GM23338 (cell line): ENCODE results near the gene CKS1B. TPM values are rescaled to one million over a fixed set of nuclear protein-coding genes. Genes with fewer than 3 reads are reported as not detected.

Experiments
- ATAC-seq: fragments of 200-7000 bp; cut with Tn5 transposase; 3 replicates; pipeline ENCODE4 v1.9.1; 2020
- DNase-seq: peaks from one replicate; pipeline ENCODE4 v3.0.0-alpha.2; 2015; ENCODE audit warnings: low spot score
- H2AFZ ChIP-seq: fragments of 200-600 bp; sonication (generic); 2 replicates; pipeline ENCODE4 v1.8.0; 2016; ENCODE audit warnings: antibody characterized with exemption, mild to moderate bottlenecking, moderate library complexity
- H3F3A ChIP-seq: fragments of 200-600 bp; sonication (generic); replicated peaks from 2 replicates; pipeline ENCODE4 v1.8.0; 2017; ENCODE audit warnings: antibody characterized with exemption, mixed run types, low read depth
- H3K27ac ChIP-seq: fragments of 200-600 bp; sonication (generic); 2 replicates; pipeline ENCODE4 v1.6.1; 2016; ENCODE audit warnings: low read depth
- H3K27me3 ChIP-seq: fragments of 200-600 bp; sonication (generic); 2 replicates; pipeline ENCODE4 v1.8.0; 2016; ENCODE audit warnings: mild to moderate bottlenecking, mixed run types, moderate library complexity; ENCODE audit not compliant: insufficient read depth
- H3K36me3 ChIP-seq: fragments of 200-600 bp; sonication (generic); 2 replicates; pipeline ENCODE4 v1.8.0; 2016; ENCODE audit warnings: mild to moderate bottlenecking; ENCODE audit not compliant: insufficient read depth
- H3K4me1 ChIP-seq: fragments of 200-600 bp; sonication (generic); 2 replicates; pipeline ENCODE4 v1.8.0; 2016; ENCODE audit warnings: mild to moderate bottlenecking, moderate library complexity; ENCODE audit not compliant: insufficient read depth
- H3K4me2 ChIP-seq: fragments of 200-600 bp; sonication (generic); 2 replicates; pipeline ENCODE4 v1.7.1; 2017; ENCODE audit warnings: mixed run types
- H3K4me3 ChIP-seq: fragments of 200-600 bp; sonication (generic); 2 replicates; pipeline ENCODE4 v1.6.1; 2016; ENCODE audit warnings: mixed run types
- H3K79me2 ChIP-seq: fragments of 200-600 bp; sonication (generic); replicated peaks from 2 replicates; pipeline ENCODE4 v1.8.0; 2017; ENCODE audit warnings: mild to moderate bottlenecking; ENCODE audit not compliant: insufficient read depth
- H3K9me2 ChIP-seq: fragments of 200-600 bp; sonication (generic); 2 replicates; pipeline ENCODE4 v1.8.0; 2017; ENCODE audit not compliant: insufficient read depth
- H4K20me1 ChIP-seq: fragments of 200-600 bp; sonication (generic); replicated peaks from 2 replicates; pipeline ENCODE4 v1.8.0; 2017; ENCODE audit warnings: mild to moderate bottlenecking; ENCODE audit not compliant: insufficient read depth
- H3K27ac Mint-ChIP-seq: 2 replicates; pipeline ENCODE4 v1.8.0; 2020; ENCODE audit warnings: inconsistent platforms, mild to moderate bottlenecking, moderate library complexity, mixed read lengths
- H3K27me3 Mint-ChIP-seq: 3 replicates; pipeline ENCODE4 v1.8.0; 2022; ENCODE audit warnings: low read depth, mild to moderate bottlenecking, moderate library complexity, mixed read lengths, inconsistent platforms; ENCODE audit not compliant: insufficient read depth, poor library complexity
- H3K36me3 Mint-ChIP-seq: 3 replicates; pipeline ENCODE4 v1.8.0; 2021; ENCODE audit warnings: low read depth, mild to moderate bottlenecking, inconsistent platforms, moderate library complexity, mixed read lengths
- H3K4me1 Mint-ChIP-seq: 3 replicates; pipeline ENCODE4 v1.8.0; 2020; ENCODE audit warnings: mild to moderate bottlenecking, inconsistent platforms, mixed read lengths
- H3K4me3 Mint-ChIP-seq: 3 replicates; pipeline ENCODE4 v1.8.0; 2021; ENCODE audit warnings: moderate library complexity, mild to moderate bottlenecking, inconsistent platforms, mixed read lengths
- H3K9me3 Mint-ChIP-seq: 3 replicates; pipeline ENCODE4 v1.8.0; 2020; ENCODE audit warnings: moderate library complexity, mild to moderate bottlenecking, inconsistent platforms, mixed read lengths
- CREB1 ChIP-seq: fragments of 250-450 bp; sonication (Bioruptor Pico); IDR thresholded peaks from 2 replicates; pipeline ENCODE4 v1.5.0; 2020; ENCODE audit warnings: low read depth, mild to moderate bottlenecking, moderate library complexity
- CTCF ChIP-seq, 2 experiments: fragments of 200-600 bp in 1 of 2; sonication (generic) in 1 of 2; conservative IDR thresholded peaks; 2 replicates each; pipeline versions ENCODE4 v1.5.1 to v1.6.1; 2016 to 2017; ENCODE audit warnings: antibody characterized with exemption in 2 of 2, low read depth in 2 of 2, mild to moderate bottlenecking in 2 of 2, moderate library complexity in 1 of 2
- REST ChIP-seq: IDR thresholded peaks from one replicate; pipeline ENCODE4 v1.6.1; 2018; ENCODE audit warnings: antibody characterized with exemption; ENCODE audit not compliant: unreplicated experiment
- ZNF114 ChIP-seq: fragments of 250-450 bp; sonication (Bioruptor Pico); IDR thresholded peaks from 2 replicates; pipeline ENCODE4 v1.5.0; 2020; ENCODE audit warnings: mild to moderate bottlenecking, moderate library complexity
- polyA plus RNA-seq: library from polyadenylated mRNA; unstranded; fragments of >200 nt; fragmentation: Nextera tagmentation; extraction: Ambion mirVana; gene quantifications from 2 replicates; pipeline ENCODE4 v1.2.1, GENCODE V29; 2016
- total RNA-seq: library from RNA; depleted of rRNA; stranded (reverse); fragments of >200 nt; shearing (Covaris generic); gene quantifications from 2 replicates; pipeline ENCODE4 v1.2.3, GENCODE V29; 2014

The CKS1B gene
- total and polyA plus RNA-seq, 2 experiments from 2014 or later, result 296 to 617 TPM

GRCh38 chr1:154941333-154942013 lies 33.0 kb upstream of the CKS1B start (continued):
- TF ChIP-seq REST (no peak), ZNF114 (no peak), CREB1 (CRISPR knock-in tag) (no peak)

GRCh38 chr1:154943649-154944400 lies 30.7 kb upstream of the CKS1B start:
- no peaks in the 10 kb centered on the region for H4K20me1 ChIP-seq
- ATAC-seq (peak; percentile 86), DNase-seq (peak; percentile 79)
- Mint-ChIP-seq H3K4me3 (no peak overlapping the region; the same call in 2 of the 3 replicates), H3K36me3 (no peaks in the 10 kb centered on the region; the same call in 1 of the 3 replicates), H3K9me3 (no peaks in the 10 kb centered on the region), H3K27me3 (peaks cover 18% of the 10 kb centered on the region), H3K27ac (no peak overlapping the region), H3K4me1 (peaks cover 21% of the 10 kb centered on the region)
- no peak overlapping the region for H3K4me3 ChIP-seq
- H3K27ac ChIP-seq, result peak overlapping the region; percentile 72; the same call in 1 of the 2 replicates
- H3K36me3 ChIP-seq, result no peaks in the 10 kb centered on the region
- TF ChIP-seq CTCF (conservative IDR thresholded peaks at IDR 0.05; ENCODE audit: low read depth in 2 of 2), result peak; percentile 87 to 90
- no peak for TF ChIP-seq REST
- no peaks in the 10 kb centered on the region for H3K79me2 ChIP-seq
- H3K27me3 ChIP-seq, result no peaks in the 10 kb centered on the region
- H2AFZ ChIP-seq, result no peak overlapping the region
- no peak overlapping the region; the same call in 1 of the 2 replicates for H3K4me2 ChIP-seq
- no peaks in the 10 kb centered on the region for H3F3A ChIP-seq
- H3K4me1 ChIP-seq, result peaks cover 6% of the 10 kb centered on the region
- H3K9me2 ChIP-seq, result no peaks in the 10 kb centered on the region
